ENCODE data around the gene R3HCC1L. TPM values are rescaled to one million over a fixed set of nuclear protein-coding genes. Genes with fewer than 3 reads are reported as not detected.
A peak's percentile ranks its signal among the peaks of the same experiment; 100 is the strongest.

R3HCC1L gene
- total RNA-seq, 4 donors from 2014 or later, result 8.5 to 11.5 (median 11.0) TPM

DNA sequence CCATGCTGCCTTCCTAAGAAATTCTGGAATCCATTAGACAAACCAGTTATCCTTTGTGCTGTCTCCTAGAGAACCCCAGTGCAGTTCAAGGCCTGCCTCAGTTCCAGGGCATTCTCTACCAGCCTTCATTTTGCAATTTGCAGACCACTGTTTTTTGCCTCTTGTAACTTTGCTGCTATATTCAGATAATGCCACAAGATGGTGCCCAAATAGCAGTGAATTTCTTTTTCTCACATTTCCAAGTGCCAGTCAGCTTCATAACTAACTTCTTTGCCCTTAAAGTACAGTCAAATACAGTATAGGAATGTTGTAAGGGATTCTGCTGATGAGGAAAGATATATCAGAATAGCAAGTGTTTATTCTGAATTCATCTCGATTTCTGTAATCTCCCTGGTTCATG lies 108.4 kb downstream of the R3HCC1L start:
- peak; percentile 41 for ATAC-seq (ENCODE audit: low FRiP score)
- no peak for DNase-seq (ENCODE audit: low spot score)
- TF ChIP-seq, protein P1, sequence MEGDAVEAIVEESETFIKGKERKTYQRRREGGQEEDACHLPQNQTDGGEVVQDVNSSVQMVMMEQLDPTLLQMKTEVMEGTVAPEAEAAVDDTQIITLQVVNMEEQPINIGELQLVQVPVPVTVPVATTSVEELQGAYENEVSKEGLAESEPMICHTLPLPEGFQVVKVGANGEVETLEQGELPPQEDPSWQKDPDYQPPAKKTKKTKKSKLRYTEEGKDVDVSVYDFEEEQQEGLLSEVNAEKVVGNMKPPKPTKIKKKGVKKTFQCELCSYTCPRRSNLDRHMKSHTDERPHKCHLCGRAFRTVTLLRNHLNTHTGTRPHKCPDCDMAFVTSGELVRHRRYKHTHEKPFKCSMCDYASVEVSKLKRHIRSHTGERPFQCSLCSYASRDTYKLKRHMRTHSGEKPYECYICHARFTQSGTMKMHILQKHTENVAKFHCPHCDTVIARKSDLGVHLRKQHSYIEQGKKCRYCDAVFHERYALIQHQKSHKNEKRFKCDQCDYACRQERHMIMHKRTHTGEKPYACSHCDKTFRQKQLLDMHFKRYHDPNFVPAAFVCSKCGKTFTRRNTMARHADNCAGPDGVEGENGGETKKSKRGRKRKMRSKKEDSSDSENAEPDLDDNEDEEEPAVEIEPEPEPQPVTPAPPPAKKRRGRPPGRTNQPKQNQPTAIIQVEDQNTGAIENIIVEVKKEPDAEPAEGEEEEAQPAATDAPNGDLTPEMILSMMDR (IDR thresholded peaks at IDR 0.05), result no peak

DNA sequence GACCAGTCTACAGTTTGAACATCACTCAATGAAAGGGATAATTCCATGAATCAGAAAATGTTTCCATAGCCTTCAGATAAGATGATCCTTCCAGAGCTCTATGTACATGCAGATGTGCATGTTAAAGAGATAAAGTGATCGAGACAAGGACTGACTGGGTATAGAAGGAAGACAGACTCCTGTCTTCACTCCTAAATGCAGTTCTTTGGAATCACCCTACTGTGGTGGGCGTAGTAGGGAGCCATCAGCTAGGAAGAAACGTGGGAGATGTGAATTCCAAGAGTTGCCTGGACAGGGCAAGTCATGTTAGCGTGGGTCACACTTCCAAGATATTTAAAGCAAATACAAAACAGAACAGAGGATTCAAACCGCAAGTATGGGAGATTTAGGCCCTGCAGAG lies 109.7 kb downstream of the R3HCC1L start:
- ATAC-seq (ENCODE audit: low FRiP score) (no peak), DNase-seq (ENCODE audit: low spot score) (no peak)
- TF ChIP-seq, protein P1 (IDR thresholded peaks at IDR 0.05), result no peak

DNA sequence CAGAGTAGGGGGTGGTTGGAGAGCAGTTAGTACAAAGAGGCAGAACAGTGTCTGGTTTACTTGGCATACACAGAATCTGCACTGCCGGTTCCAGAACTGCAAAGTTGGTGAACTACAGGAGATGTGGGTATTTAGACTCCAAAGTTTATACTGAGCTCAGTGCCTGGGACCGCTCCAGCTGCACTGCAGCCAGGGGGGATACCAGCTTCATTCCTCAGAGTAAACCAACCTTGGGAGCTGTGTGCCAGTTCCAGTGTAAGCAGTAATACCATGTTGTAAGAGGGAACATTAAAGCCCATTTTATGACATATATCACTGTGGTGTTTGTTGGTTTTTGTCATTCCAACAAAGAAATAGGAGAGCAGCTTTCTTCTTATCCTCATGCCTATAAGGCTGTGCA lies 110.1 kb downstream of the R3HCC1L start:
- TF ChIP-seq, protein P1 (IDR thresholded peaks at IDR 0.05), result no peak
- DNase-seq (ENCODE audit: low spot score) (no peak), ATAC-seq (ENCODE audit: low FRiP score) (no peak)

DNA sequence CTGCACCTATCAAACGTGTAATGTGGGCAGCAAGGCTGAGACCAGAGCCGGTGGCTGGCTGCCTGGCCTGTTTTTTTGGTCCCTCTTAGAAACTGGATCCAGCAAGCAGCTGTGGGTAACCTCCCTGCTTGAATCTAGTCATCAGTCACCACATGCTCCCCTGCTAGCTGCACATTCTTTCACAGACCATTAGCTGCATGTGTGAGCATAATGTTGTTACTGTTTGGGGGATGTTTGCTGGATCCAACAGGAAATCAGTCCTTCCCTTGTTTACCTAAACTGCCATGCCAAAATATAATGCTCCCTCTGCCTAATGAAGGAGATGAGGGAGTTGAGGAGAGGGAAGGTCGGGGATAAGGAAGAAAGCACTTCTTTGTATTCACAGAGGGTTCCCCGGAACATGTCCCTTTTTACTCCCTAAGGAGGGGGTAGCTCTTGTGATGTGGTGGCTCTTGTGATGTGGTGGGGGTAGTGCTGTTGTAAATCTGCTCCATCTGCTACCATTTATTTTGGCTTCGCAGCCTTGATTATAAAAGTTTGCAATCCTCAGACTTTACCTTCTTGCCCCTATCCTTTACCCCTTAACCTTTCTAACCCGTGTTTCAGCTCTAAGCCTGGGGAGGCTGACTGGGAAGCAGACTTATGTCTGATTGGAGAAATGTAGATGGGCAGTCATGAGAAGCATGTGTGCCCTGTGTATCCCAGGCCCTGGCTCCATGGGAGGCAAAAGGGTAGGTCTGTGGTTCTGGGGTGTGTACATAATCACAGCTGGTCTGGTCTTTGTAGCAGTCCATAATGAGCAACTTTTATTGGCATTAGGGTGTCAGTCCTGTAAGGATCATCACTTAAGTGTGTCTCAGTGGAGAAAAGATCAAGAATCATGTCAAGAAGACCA lies 112.7 kb downstream of the R3HCC1L start:
- DNase-seq (ENCODE audit: low spot score), result no peak
- TF ChIP-seq, protein P1 (IDR thresholded peaks at IDR 0.05), result no peak
- peak; percentile 17 for ATAC-seq (ENCODE audit: low FRiP score)

DNA sequence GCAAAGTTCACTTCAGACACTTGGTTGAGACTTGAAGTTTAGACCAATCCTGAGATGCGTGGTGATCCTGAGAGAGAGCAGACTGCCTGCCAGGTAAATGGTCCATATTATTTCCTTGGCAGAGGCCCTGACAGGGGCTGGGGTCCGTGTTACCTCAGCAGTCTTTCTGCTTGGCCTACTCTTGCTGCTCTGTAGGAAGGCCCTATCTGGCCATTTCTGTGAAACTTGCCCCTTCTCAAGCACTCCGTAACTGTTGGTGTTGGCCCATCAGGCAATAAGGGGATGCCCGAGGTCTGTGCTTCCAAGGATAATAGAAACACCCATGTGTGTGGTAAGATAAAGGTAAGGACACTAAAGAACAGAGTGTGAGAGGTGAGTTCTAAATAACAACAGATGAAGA lies 113.6 kb downstream of the R3HCC1L start:
- TF ChIP-seq, protein P1 (IDR thresholded peaks at IDR 0.05), result no peak
- ATAC-seq (ENCODE audit: low FRiP score) (no peak), DNase-seq (ENCODE audit: low spot score) (no peak)

DNA sequence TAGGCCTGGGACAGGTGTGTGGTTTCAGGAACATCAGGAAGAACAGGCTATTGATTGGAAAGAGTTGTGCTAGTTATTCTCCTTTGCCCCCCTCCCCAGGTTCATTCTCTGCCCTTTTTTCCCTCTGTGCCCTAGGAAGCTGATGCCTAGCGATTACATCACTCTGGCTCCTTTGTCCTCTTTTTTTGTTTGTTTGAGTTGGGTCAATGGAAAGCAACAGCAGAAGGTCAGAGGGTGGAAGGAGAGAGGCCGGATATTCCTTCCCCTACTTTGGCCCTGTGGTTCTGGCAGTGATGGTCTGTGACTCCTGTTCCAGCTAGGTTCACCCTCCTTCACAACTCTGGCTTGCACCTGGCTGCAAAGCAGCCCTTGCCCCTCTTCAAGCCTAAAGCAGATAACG lies 114.7 kb downstream of the R3HCC1L start:
- ATAC-seq (ENCODE audit: low FRiP score), result no peak
- TF ChIP-seq, protein P1 (IDR thresholded peaks at IDR 0.05), result no peak
- DNase-seq (ENCODE audit: low spot score), result no peak

DNA sequence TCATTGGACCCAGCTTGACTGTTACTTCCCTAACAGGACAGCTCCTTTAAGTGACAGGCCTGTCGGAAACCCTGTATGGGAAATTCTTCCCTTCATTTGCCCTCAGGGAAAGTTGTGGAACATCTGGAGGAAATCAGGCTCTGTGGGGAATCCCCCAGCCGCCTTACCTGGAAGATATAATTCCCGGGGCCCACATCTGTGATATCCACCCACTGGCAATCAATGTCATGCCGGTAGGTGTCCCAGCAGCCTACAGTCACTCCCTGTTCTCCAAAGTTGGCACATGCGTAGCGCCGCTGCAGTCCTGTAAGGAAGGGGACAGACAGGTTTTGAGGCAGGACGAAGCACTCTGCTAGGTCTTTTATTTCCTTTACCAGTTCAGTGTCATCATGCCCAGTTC lies 116.9 kb downstream of the R3HCC1L start:
- no peak for DNase-seq (ENCODE audit: low spot score)
- TF ChIP-seq, protein P1 (IDR thresholded peaks at IDR 0.05), result no peak
- no peak for ATAC-seq (ENCODE audit: low FRiP score)

Data from omental fat pad (tissue), 4 donors.